GM21381 (cell line): ENCODE measurements around the gene MTR.

Source experiments
- ATAC-seq: cut with Tn5 transposase; IDR thresholded peaks from one replicate; pipeline ENCODE4 v1.9.1; 2021; ENCODE audit warnings: mild to moderate bottlenecking, moderate library complexity; ENCODE audit not compliant: unreplicated experiment

MTR gene

GRCh38 chr1:236795035-236795756 lies at the start of gene MTR:
TSS of gene MTR (plus strand) at chr1:236795292. CDS start at chr1:236795704, 412 bp downstream.
- ATAC-seq, result peak; percentile 97

GRCh38 chr1:236746785-236747184 lies 48.3 kb upstream of the MTR start:
- no peak for ATAC-seq

- ATAC-seq, result no peak
Observed at GRCh38 chr1:236747311-236747985, 47.6 kb upstream of the MTR start.

GRCh38 chr1:236748268-236748870 lies 46.7 kb upstream of the MTR start:
- ATAC-seq, result no peak

GRCh38 chr1:236750928-236751327 lies 44.2 kb upstream of the MTR start:
- ATAC-seq, result no peak

- no peak for ATAC-seq
Observed at GRCh38 chr1:236751385-236751784, 43.7 kb upstream of the MTR start.

GRCh38 chr1:236751935-236752334 lies 43.2 kb upstream of the MTR start:
- no peak for ATAC-seq

- no peak for ATAC-seq
Observed at GRCh38 chr1:236753516-236753915, 41.6 kb upstream of the MTR start.

GRCh38 chr1:236753964-236754363 lies 41.1 kb upstream of the MTR start:
- no peak for ATAC-seq

- ATAC-seq, result no peak
Observed at GRCh38 chr1:236754525-236755210, 40.4 kb upstream of the MTR start.

- no peak for ATAC-seq
Observed at GRCh38 chr1:236757640-236758039, 37.5 kb upstream of the MTR start.

- no peak for ATAC-seq
Observed at GRCh38 chr1:236759252-236759859, 35.7 kb upstream of the MTR start.

- no peak for ATAC-seq
Observed at GRCh38 chr1:236760480-236760879, 34.6 kb upstream of the MTR start.

GRCh38 chr1:236760986-236761385 lies 34.1 kb upstream of the MTR start:
- ATAC-seq, result no peak

GRCh38 chr1:236761397-236762132 lies 33.5 kb upstream of the MTR start:
- no peak for ATAC-seq

- ATAC-seq, result no peak
Observed at GRCh38 chr1:236762410-236762809, 32.7 kb upstream of the MTR start.

- ATAC-seq, result no peak
Observed at GRCh38 chr1:236765831-236766230, 29.3 kb upstream of the MTR start.

GRCh38 chr1:236766506-236766905 lies 28.6 kb upstream of the MTR start:
- no peak for ATAC-seq

GRCh38 chr1:236767276-236767675 lies 27.8 kb upstream of the MTR start:
- no peak for ATAC-seq

GRCh38 chr1:236768601-236769000 lies 26.5 kb upstream of the MTR start:
- ATAC-seq, result no peak
